AG10803 (cell line): Measurements from ENCODE around the gene SRP9.

Experiments
- DNase-seq: peaks from one replicate; pipeline ENCODE4 v3.0.0; 2010; ENCODE audit warnings: low read depth
- H3K4me3 ChIP-seq: 2 replicates; pipeline ENCODE4 v1.5.1; 2011; ENCODE audit warnings: mild to moderate bottlenecking, low read length, control low read depth
- CTCF ChIP-seq: conservative IDR thresholded peaks from 2 replicates; pipeline ENCODE4 v1.5.1; 2011; ENCODE audit warnings: mild to moderate bottlenecking, low read length, control low read depth, inconsistent platforms

Gene SRP9

GRCh38 chr1:225819346-225820192, 41.9 kb downstream of the SRP9 start:
- TF ChIP-seq CTCF, result no peak
- DNase-seq, result no peak
- H3K4me3 ChIP-seq, result no peak overlapping the region

GRCh38 chr1:225820522-225821120, 43.0 kb downstream of the SRP9 start:
- no peak overlapping the region for H3K4me3 ChIP-seq
- TF ChIP-seq CTCF, result no peak

GRCh38 chr1:225822655-225823403, 45.2 kb downstream of the SRP9 start:
- DNase-seq, result no peak
- no peak overlapping the region for H3K4me3 ChIP-seq
- TF ChIP-seq CTCF, result no peak

More at GRCh38 chr1:225820522-225821120, 43.0 kb downstream of the SRP9 start:
- no peak for DNase-seq

- no peak for TF ChIP-seq CTCF
Observed at GRCh38 chr1:225823811-225824261, 46.2 kb downstream of the SRP9 start.

GRCh38 chr1:225824533-225824941, 46.9 kb downstream of the SRP9 start:
- TF ChIP-seq CTCF, result no peak
- no peak for DNase-seq
- no peak overlapping the region for H3K4me3 ChIP-seq

More at GRCh38 chr1:225823811-225824261, 46.2 kb downstream of the SRP9 start:
- no peak overlapping the region for H3K4me3 ChIP-seq
- DNase-seq, result no peak

GRCh38 chr1:225825078-225825477, 47.5 kb downstream of the SRP9 start:
- no peak for TF ChIP-seq CTCF
- DNase-seq, result no peak
- H3K4me3 ChIP-seq, result no peak overlapping the region
